ENCODE data around the gene ELOVL2.

DNA sequence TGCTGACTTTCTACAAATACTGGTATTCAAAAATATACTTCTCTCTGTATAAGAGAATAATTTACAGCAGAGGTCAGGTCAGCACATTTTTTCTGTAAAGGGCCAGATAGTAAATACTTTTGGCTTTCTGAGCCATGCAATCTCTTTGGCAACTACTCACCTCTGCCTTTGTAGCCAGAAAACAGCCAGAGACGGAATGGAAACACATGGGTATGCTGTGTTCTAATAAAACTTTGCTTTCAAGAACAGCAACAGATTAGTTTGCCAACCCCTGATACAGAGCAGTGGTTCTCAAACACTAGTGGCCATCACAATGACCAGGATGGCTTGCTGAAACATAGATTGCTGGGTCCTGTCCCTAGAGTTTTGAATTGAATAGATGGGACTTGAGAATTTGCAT lies 111.0 kb downstream of the ELOVL2 start:
- TF ChIP-seq, protein P1, sequence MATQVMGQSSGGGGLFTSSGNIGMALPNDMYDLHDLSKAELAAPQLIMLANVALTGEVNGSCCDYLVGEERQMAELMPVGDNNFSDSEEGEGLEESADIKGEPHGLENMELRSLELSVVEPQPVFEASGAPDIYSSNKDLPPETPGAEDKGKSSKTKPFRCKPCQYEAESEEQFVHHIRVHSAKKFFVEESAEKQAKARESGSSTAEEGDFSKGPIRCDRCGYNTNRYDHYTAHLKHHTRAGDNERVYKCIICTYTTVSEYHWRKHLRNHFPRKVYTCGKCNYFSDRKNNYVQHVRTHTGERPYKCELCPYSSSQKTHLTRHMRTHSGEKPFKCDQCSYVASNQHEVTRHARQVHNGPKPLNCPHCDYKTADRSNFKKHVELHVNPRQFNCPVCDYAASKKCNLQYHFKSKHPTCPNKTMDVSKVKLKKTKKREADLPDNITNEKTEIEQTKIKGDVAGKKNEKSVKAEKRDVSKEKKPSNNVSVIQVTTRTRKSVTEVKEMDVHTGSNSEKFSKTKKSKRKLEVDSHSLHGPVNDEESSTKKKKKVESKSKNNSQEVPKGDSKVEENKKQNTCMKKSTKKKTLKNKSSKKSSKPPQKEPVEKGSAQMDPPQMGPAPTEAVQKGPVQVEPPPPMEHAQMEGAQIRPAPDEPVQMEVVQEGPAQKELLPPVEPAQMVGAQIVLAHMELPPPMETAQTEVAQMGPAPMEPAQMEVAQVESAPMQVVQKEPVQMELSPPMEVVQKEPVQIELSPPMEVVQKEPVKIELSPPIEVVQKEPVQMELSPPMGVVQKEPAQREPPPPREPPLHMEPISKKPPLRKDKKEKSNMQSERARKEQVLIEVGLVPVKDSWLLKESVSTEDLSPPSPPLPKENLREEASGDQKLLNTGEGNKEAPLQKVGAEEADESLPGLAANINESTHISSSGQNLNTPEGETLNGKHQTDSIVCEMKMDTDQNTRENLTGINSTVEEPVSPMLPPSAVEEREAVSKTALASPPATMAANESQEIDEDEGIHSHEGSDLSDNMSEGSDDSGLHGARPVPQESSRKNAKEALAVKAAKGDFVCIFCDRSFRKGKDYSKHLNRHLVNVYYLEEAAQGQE (IDR thresholded peaks at IDR 0.05; ENCODE audit: low read depth, low read length): no peak
- TF ChIP-seq POLR2AphosphoS5 (IDR thresholded peaks at IDR 0.05; ENCODE audit: low read length): no peak
- TF ChIP-seq NR2C2 (IDR thresholded peaks at IDR 0.05; ENCODE audit: borderline replicate concordance, control insufficient read depth, insufficient read length, low read depth): no peak
- TF ChIP-seq POLR2A (IDR thresholded peaks at IDR 0.05; ENCODE audit: low read depth, low read length): no peak
- TF ChIP-seq FOS (IDR thresholded peaks at IDR 0.05; ENCODE audit: borderline replicate concordance, extremely low read depth, insufficient read length): no peak
- TF ChIP-seq HDAC6 (IDR thresholded peaks at IDR 0.05; ENCODE audit: unreplicated experiment): no peak
- TF ChIP-seq, protein P2, sequence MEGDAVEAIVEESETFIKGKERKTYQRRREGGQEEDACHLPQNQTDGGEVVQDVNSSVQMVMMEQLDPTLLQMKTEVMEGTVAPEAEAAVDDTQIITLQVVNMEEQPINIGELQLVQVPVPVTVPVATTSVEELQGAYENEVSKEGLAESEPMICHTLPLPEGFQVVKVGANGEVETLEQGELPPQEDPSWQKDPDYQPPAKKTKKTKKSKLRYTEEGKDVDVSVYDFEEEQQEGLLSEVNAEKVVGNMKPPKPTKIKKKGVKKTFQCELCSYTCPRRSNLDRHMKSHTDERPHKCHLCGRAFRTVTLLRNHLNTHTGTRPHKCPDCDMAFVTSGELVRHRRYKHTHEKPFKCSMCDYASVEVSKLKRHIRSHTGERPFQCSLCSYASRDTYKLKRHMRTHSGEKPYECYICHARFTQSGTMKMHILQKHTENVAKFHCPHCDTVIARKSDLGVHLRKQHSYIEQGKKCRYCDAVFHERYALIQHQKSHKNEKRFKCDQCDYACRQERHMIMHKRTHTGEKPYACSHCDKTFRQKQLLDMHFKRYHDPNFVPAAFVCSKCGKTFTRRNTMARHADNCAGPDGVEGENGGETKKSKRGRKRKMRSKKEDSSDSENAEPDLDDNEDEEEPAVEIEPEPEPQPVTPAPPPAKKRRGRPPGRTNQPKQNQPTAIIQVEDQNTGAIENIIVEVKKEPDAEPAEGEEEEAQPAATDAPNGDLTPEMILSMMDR (IDR thresholded peaks at IDR 0.05 in 2 of 3, conservative IDR thresholded peaks at IDR 0.05 in 1 of 3; ENCODE audit: control insufficient read depth in 2 of 3, extremely low read depth in 1 of 3, insufficient read depth in 1 of 3, low read depth in 3 of 3, low read length in 3 of 3): no peak
- no peak for TF ChIP-seq LARP7 (IDR thresholded peaks at IDR 0.05)
- no peak for TF ChIP-seq HDAC2 (IDR thresholded peaks at IDR 0.05)
- TF ChIP-seq, protein P3, sequence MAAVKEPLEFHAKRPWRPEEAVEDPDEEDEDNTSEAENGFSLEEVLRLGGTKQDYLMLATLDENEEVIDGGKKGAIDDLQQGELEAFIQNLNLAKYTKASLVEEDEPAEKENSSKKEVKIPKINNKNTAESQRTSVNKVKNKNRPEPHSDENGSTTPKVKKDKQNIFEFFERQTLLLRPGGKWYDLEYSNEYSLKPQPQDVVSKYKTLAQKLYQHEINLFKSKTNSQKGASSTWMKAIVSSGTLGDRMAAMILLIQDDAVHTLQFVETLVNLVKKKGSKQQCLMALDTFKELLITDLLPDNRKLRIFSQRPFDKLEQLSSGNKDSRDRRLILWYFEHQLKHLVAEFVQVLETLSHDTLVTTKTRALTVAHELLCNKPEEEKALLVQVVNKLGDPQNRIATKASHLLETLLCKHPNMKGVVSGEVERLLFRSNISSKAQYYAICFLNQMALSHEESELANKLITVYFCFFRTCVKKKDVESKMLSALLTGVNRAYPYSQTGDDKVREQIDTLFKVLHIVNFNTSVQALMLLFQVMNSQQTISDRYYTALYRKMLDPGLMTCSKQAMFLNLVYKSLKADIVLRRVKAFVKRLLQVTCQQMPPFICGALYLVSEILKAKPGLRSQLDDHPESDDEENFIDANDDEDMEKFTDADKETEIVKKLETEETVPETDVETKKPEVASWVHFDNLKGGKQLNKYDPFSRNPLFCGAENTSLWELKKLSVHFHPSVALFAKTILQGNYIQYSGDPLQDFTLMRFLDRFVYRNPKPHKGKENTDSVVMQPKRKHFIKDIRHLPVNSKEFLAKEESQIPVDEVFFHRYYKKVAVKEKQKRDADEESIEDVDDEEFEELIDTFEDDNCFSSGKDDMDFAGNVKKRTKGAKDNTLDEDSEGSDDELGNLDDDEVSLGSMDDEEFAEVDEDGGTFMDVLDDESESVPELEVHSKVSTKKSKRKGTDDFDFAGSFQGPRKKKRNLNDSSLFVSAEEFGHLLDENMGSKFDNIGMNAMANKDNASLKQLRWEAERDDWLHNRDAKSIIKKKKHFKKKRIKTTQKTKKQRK (IDR thresholded peaks at IDR 0.05; ENCODE audit: low read depth, low read length): no peak
- no peak for TF ChIP-seq SP1 (IDR thresholded peaks at IDR 0.05; ENCODE audit: low read depth, low read length)
- TF ChIP-seq RAD21 (IDR thresholded peaks at IDR 0.05; ENCODE audit: insufficient read depth, low read depth, low read length): no peak
- no peak for TF ChIP-seq MTA2 (IDR thresholded peaks at IDR 0.05; ENCODE audit: low read depth)

All from GM12878 (cell line).